Activated naive CD4-positive, alpha-beta T cell treated with anti-CD3 and anti-CD28 coated beads, Interleukin-2, amount 10 ng/mL, durations not matched to agents 7 days and 5 days (primary cell): ENCODE data around the gene KSR2.
"Not testable (repeated sequence)": the region's sequence is repeated elsewhere in the genome, so short reads cannot be mapped to it uniquely, and the experiment has no call there.

Experiments
- CTCF ChIA-PET: fragments of 350-600 bp; sonication (Branson Sonifier 250); formaldehyde crosslinking; loops from one replicate; lab custom pipeline; 2021; ENCODE audit warnings: antibody characterized with exemption; lab: Charles Lee
- DNase-seq: peaks from one replicate; pipeline ENCODE4 v3.0.0-alpha.2; 2020
- H3K27ac Mint-ChIP-seq: one replicate; pipeline ENCODE4 v1.8.0; 2021; ENCODE audit warnings: mild to moderate bottlenecking, moderate library complexity, mixed read lengths
- H3K27me3 Mint-ChIP-seq: one replicate; pipeline ENCODE4 v1.8.0; 2021; ENCODE audit warnings: mild to moderate bottlenecking, mixed read lengths
- H3K36me3 Mint-ChIP-seq: one replicate; pipeline ENCODE4 v1.8.0; 2021; ENCODE audit warnings: mixed read lengths
- H3K4me1 Mint-ChIP-seq: one replicate; pipeline ENCODE4 v1.8.0; 2021; ENCODE audit warnings: mixed read lengths
- H3K4me3 Mint-ChIP-seq: one replicate; pipeline ENCODE4 v1.8.0; 2021; ENCODE audit warnings: mild to moderate bottlenecking, moderate library complexity, mixed read lengths
- H3K9me3 Mint-ChIP-seq: one replicate; pipeline ENCODE4 v1.8.0; 2021; ENCODE audit warnings: mixed read lengths

KSR2 gene

GRCh38 chr12:117790948-117791347 lies 177.8 kb downstream of the KSR2 start:
- Mint-ChIP-seq H3K36me3 (no peaks in the 10 kb centered on the region), H3K9me3 (peaks cover 2% of the 10 kb centered on the region), H3K4me3 (no peak overlapping the region), H3K4me1 (no peaks in the 10 kb centered on the region), H3K27me3 (no peaks in the 10 kb centered on the region), H3K27ac (no peak overlapping the region)
- CTCF ChIA-PET, result no interaction called here
- no peak for DNase-seq

- Mint-ChIP-seq H3K36me3 (no peaks in the 10 kb centered on the region), H3K4me3 (no peak overlapping the region), H3K27me3 (no peaks in the 10 kb centered on the region), H3K4me1 (no peaks in the 10 kb centered on the region), H3K9me3 (peaks cover 4% of the 10 kb centered on the region), H3K27ac (no peak overlapping the region)
- CTCF ChIA-PET, result no interaction called here
- DNase-seq, result no peak
Observed at GRCh38 chr12:117790198-117790597, 178.6 kb downstream of the KSR2 start.

- Mint-ChIP-seq H3K4me1 (no peaks in the 10 kb centered on the region), H3K27ac (no peak overlapping the region), H3K9me3 (peaks cover 6% of the 10 kb centered on the region), H3K36me3 (no peaks in the 10 kb centered on the region), H3K27me3 (no peaks in the 10 kb centered on the region), H3K4me3 (no peak overlapping the region)
- DNase-seq, result no peak
- CTCF ChIA-PET, result no interaction called here
Observed at GRCh38 chr12:117789195-117789912, 179.4 kb downstream of the KSR2 start.

- Mint-ChIP-seq H3K9me3 (no peaks in the 10 kb centered on the region), H3K4me3 (no peak overlapping the region), H3K36me3 (no peaks in the 10 kb centered on the region), H3K27me3 (no peaks in the 10 kb centered on the region), H3K4me1 (no peaks in the 10 kb centered on the region), H3K27ac (no peak overlapping the region)
- CTCF ChIA-PET, result no interaction called here
- no peak for DNase-seq
Observed at GRCh38 chr12:117778656-117779055, 190.1 kb downstream of the KSR2 start.

GRCh38 chr12:117774941-117775775 lies 193.6 kb downstream of the KSR2 start:
- Mint-ChIP-seq H3K4me1 (no peaks in the 10 kb centered on the region), H3K27me3 (no peaks in the 10 kb centered on the region), H3K9me3 (no peaks in the 10 kb centered on the region), H3K4me3 (no peak overlapping the region), H3K27ac (no peak overlapping the region), H3K36me3 (no peaks in the 10 kb centered on the region)
- DNase-seq, result no peak
- CTCF ChIA-PET, result no interaction called here

- CTCF ChIA-PET, result no interaction called here
- Mint-ChIP-seq H3K27ac (no peak overlapping the region), H3K36me3 (peaks cover 2% of the 10 kb centered on the region), H3K27me3 (no peaks in the 10 kb centered on the region), H3K9me3 (peaks cover 18% of the 10 kb centered on the region), H3K4me1 (no peaks in the 10 kb centered on the region), H3K4me3 (no peak overlapping the region)
- DNase-seq, result no peak
Observed at GRCh38 chr12:117768860-117769259, 199.9 kb downstream of the KSR2 start.

GRCh38 chr12:117766008-117766407 lies 202.8 kb downstream of the KSR2 start:
- peaks cover 33% of the 10 kb centered on the region for H3K9me3 Mint-ChIP-seq
- H3K4me1 Mint-ChIP-seq, result no peaks in the 10 kb centered on the region
- DNase-seq, result no peak
- CTCF ChIA-PET, result no interaction called here
- no peak overlapping the region for H3K27ac Mint-ChIP-seq
- no peaks in the 10 kb centered on the region for H3K27me3 Mint-ChIP-seq
- H3K36me3 Mint-ChIP-seq, result peaks cover 2% of the 10 kb centered on the region
- no peak overlapping the region for H3K4me3 Mint-ChIP-seq

GRCh38 chr12:117762143-117762542 lies 206.6 kb downstream of the KSR2 start:
- Mint-ChIP-seq H3K27ac (no peak overlapping the region), H3K4me3 (no peak overlapping the region)
- CTCF ChIA-PET, result no interaction called here

GRCh38 chr12:117761528-117762100 lies 207.2 kb downstream of the KSR2 start:
- DNase-seq, result no peak
- Mint-ChIP-seq H3K4me1 (no peaks in the 10 kb centered on the region), H3K27me3 (no peaks in the 10 kb centered on the region), H3K27ac (no peak overlapping the region), H3K9me3 (peaks cover 33% of the 10 kb centered on the region), H3K36me3 (peaks cover 2% of the 10 kb centered on the region), H3K4me3 (no peak overlapping the region)
- CTCF ChIA-PET, result no interaction called here

More at GRCh38 chr12:117762143-117762542, 206.6 kb downstream of the KSR2 start:
- no peak for DNase-seq
- Mint-ChIP-seq H3K9me3 (peaks cover 30% of the 10 kb centered on the region), H3K27me3 (no peaks in the 10 kb centered on the region), H3K36me3 (peaks cover 2% of the 10 kb centered on the region), H3K4me1 (no peaks in the 10 kb centered on the region)

GRCh38 chr12:117760990-117761389 lies 207.8 kb downstream of the KSR2 start:
- H3K27ac Mint-ChIP-seq, result no peak overlapping the region
- H3K9me3 Mint-ChIP-seq, result peaks cover 27% of the 10 kb centered on the region
- no peak for DNase-seq
- H3K4me3 Mint-ChIP-seq, result no peak overlapping the region
- no peaks in the 10 kb centered on the region for H3K27me3 Mint-ChIP-seq
- CTCF ChIA-PET, result no interaction called here
- H3K36me3 Mint-ChIP-seq, result no peaks in the 10 kb centered on the region
- no peaks in the 10 kb centered on the region for H3K4me1 Mint-ChIP-seq

GRCh38 chr12:117750657-117751056 lies 218.1 kb downstream of the KSR2 start:
- Mint-ChIP-seq H3K27ac (no peak overlapping the region), H3K4me1 (no peaks in the 10 kb centered on the region), H3K27me3 (no peaks in the 10 kb centered on the region), H3K4me3 (no peak overlapping the region), H3K9me3 (peaks cover 5% of the 10 kb centered on the region), H3K36me3 (no peaks in the 10 kb centered on the region)
- DNase-seq, result no peak
- CTCF ChIA-PET, result no interaction called here

- Mint-ChIP-seq H3K4me3 (no peak overlapping the region), H3K4me1 (no peaks in the 10 kb centered on the region), H3K27me3 (no peaks in the 10 kb centered on the region), H3K36me3 (no peaks in the 10 kb centered on the region), H3K27ac (no peak overlapping the region), H3K9me3 (peaks cover 5% of the 10 kb centered on the region)
- CTCF ChIA-PET, result no interaction called here
- DNase-seq, result no peak
Observed at GRCh38 chr12:117749431-117749830, 219.4 kb downstream of the KSR2 start.

- CTCF ChIA-PET, H3K27me3 Mint-ChIP-seq, DNase-seq: not testable (repeated sequence)
Observed at GRCh38 chr12:117746358-117746757, 222.4 kb downstream of the KSR2 start.

GRCh38 chr12:117744418-117744817 lies 224.4 kb downstream of the KSR2 start:
- H3K27ac Mint-ChIP-seq, result no peak overlapping the region
- no peak overlapping the region for H3K4me3 Mint-ChIP-seq
- no peaks in the 10 kb centered on the region for H3K27me3 Mint-ChIP-seq
- H3K4me1 Mint-ChIP-seq, result no peaks in the 10 kb centered on the region
- H3K36me3 Mint-ChIP-seq, result no peaks in the 10 kb centered on the region
- H3K9me3 Mint-ChIP-seq, result peaks cover 5% of the 10 kb centered on the region
- no peak for DNase-seq
- CTCF ChIA-PET, result no interaction called here

More at GRCh38 chr12:117746358-117746757, 222.4 kb downstream of the KSR2 start:
- H3K4me3 Mint-ChIP-seq, H3K9me3 Mint-ChIP-seq, H3K36me3 Mint-ChIP-seq, H3K4me1 Mint-ChIP-seq, H3K27ac Mint-ChIP-seq: not testable (repeated sequence)
